Sigmoid colon (tissue), 4 donors: Measurements from ENCODE around the gene HSD17B8.

Experiments
- CTCF ChIP-seq, 4 experiments: fragments of 450-650 bp in 3 of 4; fragments of 200-600 bp in 1 of 4; IDR thresholded peaks; one replicate each; pipeline ENCODE4 v1.5.1; 2016 to 2019; ENCODE audit warnings: antibody characterized with exemption in 4 of 4, mild to moderate bottlenecking in 3 of 4, moderate library complexity in 2 of 4
- EP300 ChIP-seq, 4 donors: sonication (generic); formaldehyde crosslinking; IDR thresholded peaks; one replicate each; pipeline ENCODE4 v1.6.1; 2017; ENCODE audit warnings: antibody characterized with exemption in 4 of 4
- POLR2A ChIP-seq, 2 donors: fragments of 450-650 bp; IDR thresholded peaks; one replicate each; pipeline ENCODE4 v1.6.1; 2016; ENCODE audit warnings: antibody characterized with exemption in 2 of 2, mild to moderate bottlenecking in 2 of 2, moderate library complexity in 2 of 2
- POLR2AphosphoS5 ChIP-seq, 4 donors: sonication (generic); formaldehyde crosslinking; IDR thresholded peaks; one replicate each; pipeline ENCODE4 v1.6.1; 2017; ENCODE audit warnings: antibody characterized with exemption in 4 of 4

- no peak for TF ChIP-seq CTCF (IDR thresholded peaks at IDR 0.05)
- TF ChIP-seq POLR2A (IDR thresholded peaks at IDR 0.05) = no peak
- no peak for TF ChIP-seq EP300 (IDR thresholded peaks at IDR 0.05)
- TF ChIP-seq POLR2AphosphoS5 (IDR thresholded peaks at IDR 0.05) = no peak
Observed at GRCh38 chr6:33191383-33192104, 12.9 kb upstream of the HSD17B8 start.
